ENCODE data around the gene PRDX5. TPM values are rescaled to one million over a fixed set of nuclear protein-coding genes. Genes with fewer than 3 reads are reported as not detected.
A peak's percentile ranks its signal among the peaks of the same experiment; 100 is the strongest.

Gene PRDX5
- total and polyA plus RNA-seq, 9 of the 15 experiments (the other 6 are each of a cell fraction or from before 2014, with no cell fraction given) = 40.8 to 327 (median 204) TPM

DNA sequence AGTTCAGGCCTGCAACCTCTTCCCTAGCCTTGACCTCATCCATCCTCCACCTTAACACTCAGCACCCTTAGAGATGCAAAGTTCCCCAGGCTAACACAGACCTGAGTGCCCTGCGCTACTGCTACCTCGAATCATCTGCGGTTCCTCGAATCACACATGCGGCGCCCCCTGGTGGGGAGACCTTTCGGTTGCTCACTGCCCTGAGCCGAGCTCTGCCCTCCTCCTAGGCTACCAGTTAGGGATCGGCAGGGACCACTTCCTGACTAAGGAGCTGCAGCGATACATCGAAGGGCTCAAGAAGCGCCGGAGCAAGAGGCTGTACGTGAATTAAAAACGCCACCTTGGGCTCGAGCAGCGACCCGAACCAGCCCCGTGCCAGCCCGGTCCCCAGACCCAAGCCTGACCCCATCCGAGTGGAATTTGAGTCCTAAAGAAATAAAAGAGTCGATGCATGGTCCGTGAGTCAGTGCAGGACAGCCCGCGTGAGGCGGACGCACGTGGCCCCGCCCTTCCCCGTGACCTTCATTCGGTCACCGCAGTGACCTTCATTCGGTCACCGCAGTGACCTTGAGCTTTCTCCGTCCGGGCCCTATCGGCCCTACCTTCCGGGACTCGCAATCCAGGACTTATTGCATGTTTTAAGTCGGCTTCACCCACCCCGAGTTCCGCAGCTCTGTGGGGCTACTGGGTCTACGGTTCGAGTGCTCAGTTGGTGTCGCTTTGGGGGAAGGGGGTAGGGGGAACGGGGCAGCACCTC is 13.4 kb upstream of the PRDX5 start (continued):
- no peak for TF ChIP-seq MCM2 (IDR thresholded peaks at IDR 0.05; ENCODE audit: low read depth)
- TF ChIP-seq STAT5B (CRISPR knock-in tag; IDR thresholded peaks at IDR 0.05) = no peak
- TF ChIP-seq DACH1 (IDR thresholded peaks at IDR 0.05; ENCODE audit: partially characterized antibody) = peak; percentile 65
- no peak for TF ChIP-seq ARID2 (IDR thresholded peaks at IDR 0.05)
- no peak for TF ChIP-seq KLF10 (CRISPR knock-in tag; IDR thresholded peaks at IDR 0.05)
- TF ChIP-seq MYC (IDR thresholded peaks at IDR 0.05; ENCODE audit: low read depth, low read length) = peak; percentile 94
- TF ChIP-seq MYC (CRISPR knock-in tag; IDR thresholded peaks at IDR 0.05; ENCODE audit: borderline replicate concordance, low read depth) = peak; percentile 91; the same call in 1 of the 2 replicates
- TF ChIP-seq, protein P1, sequence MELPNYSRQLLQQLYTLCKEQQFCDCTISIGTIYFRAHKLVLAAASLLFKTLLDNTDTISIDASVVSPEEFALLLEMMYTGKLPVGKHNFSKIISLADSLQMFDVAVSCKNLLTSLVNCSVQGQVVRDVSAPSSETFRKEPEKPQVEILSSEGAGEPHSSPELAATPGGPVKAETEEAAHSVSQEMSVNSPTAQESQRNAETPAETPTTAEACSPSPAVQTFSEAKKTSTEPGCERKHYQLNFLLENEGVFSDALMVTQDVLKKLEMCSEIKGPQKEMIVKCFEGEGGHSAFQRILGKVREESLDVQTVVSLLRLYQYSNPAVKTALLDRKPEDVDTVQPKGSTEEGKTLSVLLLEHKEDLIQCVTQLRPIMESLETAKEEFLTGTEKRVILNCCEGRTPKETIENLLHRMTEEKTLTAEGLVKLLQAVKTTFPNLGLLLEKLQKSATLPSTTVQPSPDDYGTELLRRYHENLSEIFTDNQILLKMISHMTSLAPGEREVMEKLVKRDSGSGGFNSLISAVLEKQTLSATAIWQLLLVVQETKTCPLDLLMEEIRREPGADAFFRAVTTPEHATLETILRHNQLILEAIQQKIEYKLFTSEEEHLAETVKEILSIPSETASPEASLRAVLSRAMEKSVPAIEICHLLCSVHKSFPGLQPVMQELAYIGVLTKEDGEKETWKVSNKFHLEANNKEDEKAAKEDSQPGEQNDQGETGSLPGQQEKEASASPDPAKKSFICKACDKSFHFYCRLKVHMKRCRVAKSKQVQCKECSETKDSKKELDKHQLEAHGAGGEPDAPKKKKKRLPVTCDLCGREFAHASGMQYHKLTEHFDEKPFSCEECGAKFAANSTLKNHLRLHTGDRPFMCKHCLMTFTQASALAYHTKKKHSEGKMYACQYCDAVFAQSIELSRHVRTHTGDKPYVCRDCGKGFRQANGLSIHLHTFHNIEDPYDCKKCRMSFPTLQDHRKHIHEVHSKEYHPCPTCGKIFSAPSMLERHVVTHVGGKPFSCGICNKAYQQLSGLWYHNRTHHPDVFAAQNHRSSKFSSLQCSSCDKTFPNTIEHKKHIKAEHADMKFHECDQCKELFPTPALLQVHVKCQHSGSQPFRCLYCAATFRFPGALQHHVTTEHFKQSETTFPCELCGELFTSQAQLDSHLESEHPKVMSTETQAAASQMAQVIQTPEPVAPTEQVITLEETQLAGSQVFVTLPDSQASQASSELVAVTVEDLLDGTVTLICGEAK (IDR thresholded peaks at IDR 0.05) = 0 out of 2 replicates have a peak, but pooled peaks have one; percentile 27
- TF ChIP-seq, protein P1 (CRISPR knock-in tag; IDR thresholded peaks at IDR 0.05) = no peak
- TF ChIP-seq POLR2H (tag; IDR thresholded peaks at IDR 0.05; ENCODE audit: low read depth) = peak; percentile 78
- no peak for TF ChIP-seq ZFP1 (CRISPR knock-in tag; IDR thresholded peaks at IDR 0.05)
- TF ChIP-seq FUS (optimal IDR thresholded peaks at IDR 0.05; ENCODE audit: low read depth, low read length) = no peak
- TF ChIP-seq ZNF644 (tag; IDR thresholded peaks at IDR 0.05; ENCODE audit: low read depth) = no peak
- TF ChIP-seq NELFE (IDR thresholded peaks at IDR 0.05; ENCODE audit: insufficient read depth, insufficient read length) = no peak
- peak; percentile 55; the same call in 1 of the 2 replicates for TF ChIP-seq POLR2AphosphoS2 (IDR thresholded peaks at IDR 0.05; ENCODE audit: low read length)
- no peak for TF ChIP-seq NEUROD1 (IDR thresholded peaks at IDR 0.05; ENCODE audit: borderline replicate concordance, low read depth, low read length, partially characterized antibody)
- TF ChIP-seq, protein P2, sequence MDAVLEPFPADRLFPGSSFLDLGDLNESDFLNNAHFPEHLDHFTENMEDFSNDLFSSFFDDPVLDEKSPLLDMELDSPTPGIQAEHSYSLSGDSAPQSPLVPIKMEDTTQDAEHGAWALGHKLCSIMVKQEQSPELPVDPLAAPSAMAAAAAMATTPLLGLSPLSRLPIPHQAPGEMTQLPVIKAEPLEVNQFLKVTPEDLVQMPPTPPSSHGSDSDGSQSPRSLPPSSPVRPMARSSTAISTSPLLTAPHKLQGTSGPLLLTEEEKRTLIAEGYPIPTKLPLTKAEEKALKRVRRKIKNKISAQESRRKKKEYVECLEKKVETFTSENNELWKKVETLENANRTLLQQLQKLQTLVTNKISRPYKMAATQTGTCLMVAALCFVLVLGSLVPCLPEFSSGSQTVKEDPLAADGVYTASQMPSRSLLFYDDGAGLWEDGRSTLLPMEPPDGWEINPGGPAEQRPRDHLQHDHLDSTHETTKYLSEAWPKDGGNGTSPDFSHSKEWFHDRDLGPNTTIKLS (IDR thresholded peaks at IDR 0.05; ENCODE audit: borderline replicate concordance, low read depth) = no peak; the same call in 1 of the 2 replicates
